Spleen (tissue), 7 donors: ENCODE data around the gene POU2F1.

Experiments used
- CTCF ChIP-seq, 11 experiments: fragments of 200-600 bp in 7 of 11; fragments of 450-650 bp in 4 of 11; sonication (generic) in 4 of 11; IDR thresholded peaks in 8 of 11; conservative IDR thresholded peaks in 3 of 11; 1 replicate in 7 of 11; 2 replicates in 4 of 11; pipeline versions ENCODE4 v1.4.0 to v1.8.0; 2016 to 2021; ENCODE audit warnings: antibody characterized with exemption in 11 of 11, inconsistent platforms in 4 of 11, mild to moderate bottlenecking in 1 of 11
- POLR2AphosphoS5 ChIP-seq, 3 donors: sonication (generic); formaldehyde crosslinking; IDR thresholded peaks; one replicate each; pipeline ENCODE4 v1.5.1; 2017; ENCODE audit warnings: antibody characterized with exemption in 3 of 3
- donor health status: DM: no; HTN: no; CAD: no; lungs with moderate emphysema.
- donor health status: DM: no; HTN: no; CAD: no.
- donor health status: DM: no; HTN: no; CAD: no.

DNA sequence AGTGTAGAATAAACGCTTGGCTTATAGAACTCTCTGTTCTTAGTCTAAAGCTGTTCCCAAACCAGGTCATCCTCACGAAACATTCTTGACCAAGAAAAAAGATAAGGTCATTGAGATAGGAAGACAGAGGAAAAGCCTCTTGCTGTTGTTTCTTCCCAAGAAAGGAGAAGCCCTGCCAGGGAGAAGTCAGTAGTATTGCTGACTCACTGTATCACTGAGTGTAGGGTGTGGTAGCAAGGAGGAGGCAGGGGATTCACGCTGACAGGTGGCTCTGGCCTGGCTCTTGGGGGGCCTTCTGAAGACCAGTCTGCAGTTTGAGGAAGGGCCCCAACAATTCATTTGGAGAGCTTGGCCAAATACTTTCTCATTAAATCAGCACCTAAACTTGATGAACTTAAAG lies 199.8 kb downstream of the POU2F1 start:
- no peak for TF ChIP-seq CTCF (IDR thresholded peaks at IDR 0.05 in 8 of 11, conservative IDR thresholded peaks at IDR 0.05 in 3 of 11)
- TF ChIP-seq POLR2AphosphoS5 (IDR thresholded peaks at IDR 0.05), result no peak
